Endothelial cell of umbilical vein (primary cell): ENCODE data around the gene HOXC13. TPM values are rescaled to one million over a fixed set of nuclear protein-coding genes. Genes with fewer than 3 reads are reported as not detected.

ENCODE experiments used
- BruUV-seq: library from RNA; stranded (reverse); fragments of 400-500 nt; replicated peaks from 2 replicates; lab custom pipeline; 2021; lab: Mats Ljungman, UMichigan
- CTCF ChIA-PET: fragments of 300-600, 350-600 bp; sonication (Branson Sonifier 250); formaldehyde crosslinking; loops from one replicate; lab custom pipeline; 2021; ENCODE audit warnings: antibody characterized with exemption, inconsistent platforms; lab: Charles Lee
- POLR2A ChIA-PET: fragments of 300-600, 350-600 bp; sonication (Branson Sonifier 250); formaldehyde crosslinking; loops from one replicate; lab custom pipeline; 2021; ENCODE audit warnings: antibody characterized with exemption, inconsistent platforms; lab: Charles Lee
- DNase-seq: peaks from one replicate; pipeline ENCODE4 v3.0.0-alpha.2; 2011; ENCODE audit warnings: low read depth, low spot score
- FAIRE-seq: peaks from 2 replicates; lab custom pipeline; 2011; peaks lifted over from hg19 to GRCh38; lab: Jason Lieb, UNC
- H2AFZ ChIP-seq: 2 replicates; pipeline ENCODE4 v1.6.0; 2012; ENCODE audit warnings: low read depth, low read length, control low read depth, inconsistent platforms
- H3K27ac ChIP-seq: 2 replicates; pipeline ENCODE4 v1.5.1; 2011; ENCODE audit warnings: low read depth, mild to moderate bottlenecking, control low read depth, low read length, moderate library complexity; ENCODE audit not compliant: insufficient read depth
- H3K27me3 ChIP-seq, 2 experiments: 2 replicates each; pipeline versions ENCODE4 v1.6.0 to v1.6.1; 2011; ENCODE audit warnings: low read length in 2 of 2, mixed read lengths in 1 of 2; ENCODE audit not compliant: control insufficient read depth in 2 of 2, insufficient read depth in 2 of 2
- H3K36me3 ChIP-seq, 2 experiments: 2 replicates in 1 of 2; 3 replicates in 1 of 2; pipeline ENCODE4 v1.5.1; 2011; ENCODE audit warnings: low read length in 2 of 2, mild to moderate bottlenecking in 1 of 2, moderate library complexity in 1 of 2; ENCODE audit not compliant: control insufficient read depth in 2 of 2, insufficient read depth in 2 of 2; ENCODE audit errors: extremely low read depth in 1 of 2
- H3K4me1 ChIP-seq: 3 replicates; pipeline ENCODE4 v1.5.1; 2011; ENCODE audit warnings: mild to moderate bottlenecking, low read length; ENCODE audit not compliant: control insufficient read depth, insufficient read depth; ENCODE audit errors: extremely low read depth
- H3K4me2 ChIP-seq: 2 replicates; pipeline ENCODE4 v1.6.1; 2011; ENCODE audit warnings: low read length, control low read depth, mixed read lengths; ENCODE audit not compliant: insufficient read depth
- H3K4me3 ChIP-seq, 3 experiments: fragments of 200-600 bp in 1 of 3; sonication (generic), shearing (Covaris generic) in 1 of 3; replicated peaks in 1 of 3; 2 replicates each; pipeline ENCODE4 v1.5.1; 2011 to 2016; ENCODE audit warnings: control low read depth in 3 of 3, low read length in 3 of 3, mild to moderate bottlenecking in 2 of 3, inconsistent platforms in 1 of 3, low read depth in 1 of 3, moderate library complexity in 1 of 3; ENCODE audit not compliant: insufficient read depth in 1 of 3
- H3K79me2 ChIP-seq: 2 replicates; pipeline ENCODE4 v1.6.0; 2012; ENCODE audit warnings: low read length, inconsistent platforms; ENCODE audit not compliant: control insufficient read depth, insufficient read depth
- H3K9ac ChIP-seq: replicated peaks from 2 replicates; pipeline ENCODE3; 2011; ENCODE audit warnings: low read length, control low read depth; ENCODE audit not compliant: insufficient read depth; ENCODE audit errors: extremely low read depth
- H3K9me1 ChIP-seq: replicated peaks from 3 replicates; pipeline ENCODE4 v1.6.0; 2011; ENCODE audit warnings: mild to moderate bottlenecking, low read length; ENCODE audit not compliant: control insufficient read depth, insufficient read depth; ENCODE audit errors: extremely low read depth
- H3K9me3 ChIP-seq: replicated peaks from 2 replicates; pipeline ENCODE4 v1.5.1; 2012; ENCODE audit warnings: low read length, inconsistent platforms; ENCODE audit not compliant: control insufficient read depth, insufficient read depth
- H4K20me1 ChIP-seq: replicated peaks from 2 replicates; pipeline ENCODE3; 2011; ENCODE audit warnings: mild to moderate bottlenecking, low read length; ENCODE audit not compliant: control insufficient read depth, insufficient read depth; ENCODE audit errors: extremely low read depth
- CTCF ChIP-seq, 2 donors: IDR thresholded peaks; 1 replicate in 1 of 2; 2 replicates in 1 of 2; pipeline ENCODE4 v1.5.1; 2011; ENCODE audit warnings: low read length in 2 of 2, mild to moderate bottlenecking in 2 of 2, moderate library complexity in 2 of 2, control low read depth in 1 of 2, inconsistent platforms in 1 of 2, low read depth in 1 of 2; ENCODE audit not compliant: insufficient read depth in 1 of 2; ENCODE audit errors: extremely low read depth in 1 of 2
- EZH2 ChIP-seq: IDR thresholded peaks from 2 replicates; pipeline ENCODE4 v1.6.1; 2012; ENCODE audit warnings: borderline replicate concordance, low read depth, mild to moderate bottlenecking, moderate library complexity, low read length, inconsistent platforms; ENCODE audit not compliant: severe bottlenecking
- FOS ChIP-seq: IDR thresholded peaks from 2 replicates; pipeline ENCODE4 v1.6.1; 2011; ENCODE audit warnings: mild to moderate bottlenecking, low read length, moderate library complexity, borderline replicate concordance; ENCODE audit not compliant: insufficient read depth
- JUN ChIP-seq: IDR thresholded peaks from 2 replicates; pipeline ENCODE4 v1.6.1; 2011; ENCODE audit warnings: borderline replicate concordance, low read depth; ENCODE audit not compliant: insufficient read length, insufficient read depth
- MAX ChIP-seq: IDR thresholded peaks from 2 replicates; pipeline ENCODE4 v1.6.1; 2011; ENCODE audit not compliant: insufficient read depth, insufficient read length
- MYC ChIP-seq: IDR thresholded peaks from one replicate; pipeline ENCODE4 v1.6.1; 2011; ENCODE audit warnings: mild to moderate bottlenecking, low read depth, low read length
- POLR2A ChIP-seq: IDR thresholded peaks from 2 replicates; pipeline ENCODE4 v1.6.1; 2012; ENCODE audit warnings: low read depth, mild to moderate bottlenecking, control low read depth, low read length
- POLR2AphosphoS5 ChIP-seq: IDR thresholded peaks from 2 replicates; pipeline ENCODE4 v1.6.1; 2012; ENCODE audit warnings: low read depth, mild to moderate bottlenecking, control low read depth, low read length, moderate library complexity; ENCODE audit not compliant: insufficient read depth
- dilution Hi-C: fragments of 300-500 bp; cut with MboI; formaldehyde crosslinking; loops from one replicate; pipeline ENCODE4 v1.15.0; 2019; ENCODE audit warnings: low sequenced_read_pairs; ENCODE audit not compliant: extremely low pct_ligation_motif_present
- intact Hi-C: fragments of 100-400 bp; cut with micrococcal nuclease; formaldehyde crosslinking; loops from one replicate; pipeline ENCODE4 v1.10.0; 2022
- polyA plus RNA-seq, 4 experiments: library from polyadenylated mRNA; depleted of rRNA in 3 of 4; stranded (reverse) in 3 of 4; unstranded in 1 of 4; fragments of >200 nt; gene quantifications; 2 replicates each; pipeline versions ENCODE4 v1.2.1 to v1.2.3, GENCODE V29; 2011 to 2012; ENCODE audit warnings: missing spikeins in 1 of 4
- total RNA-seq: library from RNA; stranded (reverse); gene quantifications from 2 replicates; pipeline ENCODE4 v1.2.3, GENCODE V29; 2021

Gene HOXC13
- total and polyA plus RNA-seq, 2 donors (not counting 3 experiments of a cell fraction or from before 2014, with no cell fraction given) = not detected

- no peak overlapping the region for H3K4me3 ChIP-seq
- no peaks in the 10 kb centered on the region for H3K9me3 ChIP-seq
- no peaks in the 10 kb centered on the region for H3K9me1 ChIP-seq
- intact Hi-C loops = no loop called here
- H3K27me3 ChIP-seq = peaks cover 86 to 91% of the 10 kb centered on the region in 2 experiments
- no peak overlapping the region for H3K4me2 ChIP-seq
- TF ChIP-seq JUN (no peak), POLR2A (no peak), MYC (no peak), MAX (no peak), POLR2AphosphoS5 (no peak), FOS (no peak), CTCF (IDR thresholded peaks at IDR 0.05; ENCODE audit: extremely low read depth in 1 of 2, insufficient read depth in 1 of 2, low read depth in 1 of 2, low read length in 2 of 2) (no peak), EZH2 (peak; percentile 75)
- no peaks in the 10 kb centered on the region for H4K20me1 ChIP-seq
- H3K27ac ChIP-seq = no peak overlapping the region
- CTCF ChIA-PET = interaction anchor here (1.5 kb wide), 1 partner anchor 9 kb away, joined by 3 read pairs; no protein-coding TSS in a partner anchor
- H3K4me1 ChIP-seq = no peaks in the 10 kb centered on the region
- H3K9ac ChIP-seq = no peak overlapping the region
- H3K36me3 ChIP-seq = no peaks in the 10 kb centered on the region
- dilution Hi-C loops = no loop called here
- H3K79me2 ChIP-seq = no peaks in the 10 kb centered on the region
- POLR2A ChIA-PET = no interaction called here
- no peak overlapping the region for H2AFZ ChIP-seq
- DNase-seq = no peak
- BruUV-seq = no TSS peak
- FAIRE-seq = no peak
Observed at GRCh38 chr12:53981634-53982565, 43.3 kb downstream of the HOXC13 start.
